Right lobe of liver (tissue), 4 donors: ENCODE results near the gene MAST2.

Experiments used
- CTCF ChIP-seq, 4 donors: fragments of 200-600 bp in 3 of 4; fragments of 450-650 bp in 1 of 4; IDR thresholded peaks; one replicate each; pipeline versions ENCODE4 v1.5.1 to v1.8.0; 2016 to 2022; ENCODE audit warnings: antibody characterized with exemption in 4 of 4, mild to moderate bottlenecking in 2 of 4
- POLR2A ChIP-seq: fragments of 450-650 bp; IDR thresholded peaks from one replicate; pipeline ENCODE4 v1.6.1; 2017; ENCODE audit warnings: antibody characterized with exemption, mild to moderate bottlenecking
- donor health status: DM: no; HTN: no; CAD: no.
- donor health status: DM: no; HTN: no; CAD: no.
- donor health status: DM: no; HTN: yes; CAD: no.

- TF ChIP-seq CTCF (IDR thresholded peaks at IDR 0.05) (no peak), POLR2A (no peak)
Observed at GRCh38 chr1:45769261-45769932, 34.0 kb upstream of the MAST2 start.
